H1 (cell line): ENCODE data around the gene PFKP. TPM values are rescaled to one million over a fixed set of nuclear protein-coding genes. Genes with fewer than 3 reads are reported as not detected.

Experiments used
- BACH1 ChIP-seq: IDR thresholded peaks from 2 replicates; pipeline ENCODE4 v1.6.1; 2012; ENCODE audit warnings: low read length, improper control_type of control experiment
- EP300 ChIP-seq, 2 experiments: IDR thresholded peaks; 1 replicate in 1 of 2; 2 replicates in 1 of 2; pipeline ENCODE4 v1.6.1; 2011 to 2012; ENCODE audit warnings: low read depth in 2 of 2, low read length in 2 of 2, mild to moderate bottlenecking in 2 of 2, borderline replicate concordance in 1 of 2, inconsistent platforms in 1 of 2, moderate library complexity in 1 of 2
- polyA plus RNA-seq, 7 experiments: library from polyadenylated mRNA; depleted of rRNA in 3 of 7; stranded (reverse) in 5 of 7; unstranded in 2 of 7; fragments of >200 nt in 5 of 7; fragments of 200-250 nt in 2 of 7; gene quantifications; 1 replicate in 5 of 7; 2 replicates in 1 of 7; 4 replicates in 1 of 7; pipeline versions ENCODE4 v1.2.1 to v1.2.3, GENCODE V29; 2011 to 2013; ENCODE audit warnings: missing spikeins in 2 of 7, mixed read lengths in 2 of 7
- total RNA-seq: library from RNA; stranded (reverse); fragmentation: NEBNext Ultra II Directional; extraction: Animal tissue kit (Norgen Biotek cat#: 25700); gene quantifications from 2 replicates; pipeline ENCODE4 v1.2.1, GENCODE V29; 2021

Gene PFKP
- total and polyA plus RNA-seq, 2 of the 8 experiments (the other 6 are each of a cell fraction or from before 2014, with no cell fraction given) = 51.2 to 128 TPM

DNA sequence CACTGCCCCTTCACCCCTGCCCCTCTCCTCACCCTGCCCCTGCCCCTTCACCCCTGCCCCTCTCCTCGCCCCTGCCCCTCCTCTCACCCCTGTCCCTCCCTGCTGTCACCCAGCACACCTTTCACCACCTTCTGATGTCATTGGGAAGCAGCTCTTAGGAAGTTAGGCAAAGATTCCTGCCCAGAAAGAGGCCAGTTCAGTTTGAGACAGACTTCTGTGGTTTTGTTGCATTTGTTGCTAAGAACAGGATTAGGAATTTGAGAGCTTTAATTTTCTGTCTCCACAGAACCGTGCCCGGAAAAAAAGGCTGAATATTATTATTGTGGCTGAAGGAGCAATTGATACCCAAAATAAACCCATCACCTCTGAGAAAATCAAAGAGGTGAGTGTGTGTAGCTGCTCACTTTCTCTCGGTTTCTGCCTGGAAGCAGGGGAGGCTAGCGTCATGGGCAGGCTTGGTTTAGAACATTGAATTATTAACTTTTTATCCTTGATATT is 39.6 kb downstream of the PFKP start (continued):
- no peak for TF ChIP-seq EP300 (IDR thresholded peaks at IDR 0.05; ENCODE audit: borderline replicate concordance in 1 of 2, low read depth in 2 of 2, low read length in 2 of 2)
- TF ChIP-seq BACH1 = no peak
